ENCODE results near the gene MAGI1. TPM values are rescaled to one million over a fixed set of nuclear protein-coding genes. Genes with fewer than 3 reads are reported as not detected.

MAGI1 gene
- polyA plus RNA-seq, 6 donors from 2014 or later, result 0.08 TPM; not detected in 5

- H3K4me3 Mint-ChIP-seq, result no peak overlapping the region
- ATAC-seq (ENCODE audit: low read depth in 2 of 2) (no peak), DNase-seq (no peak)
- no peak overlapping the region for H3K27ac Mint-ChIP-seq
- H3K4me1 Mint-ChIP-seq, result no peaks in the 10 kb centered on the region
- no peaks in the 10 kb centered on the region for H3K27me3 Mint-ChIP-seq
- peaks cover 0 to 8% (median 3%) of the 10 kb centered on the region in 7 donors for H3K9me3 Mint-ChIP-seq
- H3K36me3 Mint-ChIP-seq, result no peaks in the 10 kb centered on the region
These were observed 188.5 kb downstream of the MAGI1 start for GRCh38 chr3:65850261-65850660.

GRCh38 chr3:65848024-65848423 lies 190.7 kb downstream of the MAGI1 start:
- H3K9me3 Mint-ChIP-seq, result peaks cover 0 to 2% (median 0%) of the 10 kb centered on the region in 7 donors
- H3K36me3 Mint-ChIP-seq, result no peaks in the 10 kb centered on the region
- no peak overlapping the region for H3K27ac Mint-ChIP-seq
- H3K27me3 Mint-ChIP-seq, result no peaks in the 10 kb centered on the region
- DNase-seq (no peak), ATAC-seq (ENCODE audit: low read depth in 2 of 2) (no peak)
- H3K4me3 Mint-ChIP-seq, result no peak overlapping the region
- H3K4me1 Mint-ChIP-seq, result no peaks in the 10 kb centered on the region

GRCh38 chr3:65846936-65847335 lies 191.8 kb downstream of the MAGI1 start:
- Mint-ChIP-seq H3K4me1 (no peaks in the 10 kb centered on the region), H3K9me3 (peaks cover 0 to 2% (median 0%) of the 10 kb centered on the region in 7 donors), H3K27me3 (no peaks in the 10 kb centered on the region), H3K36me3 (no peaks in the 10 kb centered on the region), H3K4me3 (no peak overlapping the region), H3K27ac (no peak overlapping the region)
- DNase-seq (no peak), ATAC-seq (ENCODE audit: low read depth in 2 of 2) (no peak)

GRCh38 chr3:65844370-65844769 lies 194.3 kb downstream of the MAGI1 start:
- Mint-ChIP-seq H3K27ac (no peak overlapping the region), H3K4me1 (no peaks in the 10 kb centered on the region), H3K27me3 (peaks cover 0 to 3% (median 0%) of the 10 kb centered on the region in 3 donors), H3K4me3 (no peak overlapping the region), H3K9me3 (peaks cover 0 to 2% (median 0%) of the 10 kb centered on the region in 7 donors), H3K36me3 (no peaks in the 10 kb centered on the region)
- no peak for ATAC-seq (ENCODE audit: low read depth in 2 of 2)
- no peak for DNase-seq

- Mint-ChIP-seq H3K9me3 (peaks cover 0 to 2% (median 0%) of the 10 kb centered on the region in 7 donors), H3K4me1 (no peaks in the 10 kb centered on the region), H3K27me3 (peaks cover 0 to 3% (median 0%) of the 10 kb centered on the region in 3 donors), H3K36me3 (no peaks in the 10 kb centered on the region), H3K4me3 (no peak overlapping the region), H3K27ac (no peak overlapping the region)
- no peak for DNase-seq
- no peak for ATAC-seq (ENCODE audit: low read depth in 2 of 2)
These were observed 195.0 kb downstream of the MAGI1 start for GRCh38 chr3:65843732-65844131.

GRCh38 chr3:65837604-65838003 lies 201.1 kb downstream of the MAGI1 start:
- Mint-ChIP-seq H3K9me3 (peaks cover 4 to 9% (median 6%) of the 10 kb centered on the region in 7 donors), H3K36me3 (no peaks in the 10 kb centered on the region), H3K4me3 (no peak overlapping the region), H3K27me3 (peaks cover 0 to 3% (median 0%) of the 10 kb centered on the region in 3 donors), H3K4me1 (peaks cover 0 to 4% (median 0%) of the 10 kb centered on the region in 3 donors), H3K27ac (peak overlapping the region in 1 of 6 donors; percentile 45)
- ATAC-seq (ENCODE audit: low read depth in 2 of 2), result no peak
- no peak for DNase-seq

- Mint-ChIP-seq H3K4me1 (peaks cover 0 to 4% (median 0%) of the 10 kb centered on the region in 3 donors), H3K9me3 (peaks cover 4 to 9% (median 6%) of the 10 kb centered on the region in 7 donors), H3K27ac (no peak overlapping the region), H3K36me3 (no peaks in the 10 kb centered on the region), H3K27me3 (peaks cover 0 to 3% (median 0%) of the 10 kb centered on the region in 3 donors), H3K4me3 (no peak overlapping the region)
- DNase-seq (no peak), ATAC-seq (ENCODE audit: low read depth in 2 of 2) (no peak)
These were observed 202.7 kb downstream of the MAGI1 start for GRCh38 chr3:65836047-65836446.

GRCh38 chr3:65833761-65834505 lies 204.8 kb downstream of the MAGI1 start:
- ATAC-seq (ENCODE audit: low read depth in 2 of 2), result no peak
- no peak for DNase-seq
- Mint-ChIP-seq H3K4me1 (peaks cover 0 to 4% (median 0%) of the 10 kb centered on the region in 3 donors), H3K9me3 (peaks cover 4 to 9% (median 6%) of the 10 kb centered on the region in 7 donors), H3K27me3 (no peaks in the 10 kb centered on the region), H3K36me3 (no peaks in the 10 kb centered on the region), H3K4me3 (no peak overlapping the region), H3K27ac (no peak overlapping the region)

- no peaks in the 10 kb centered on the region for H3K27me3 Mint-ChIP-seq
- H3K27ac Mint-ChIP-seq, result no peak overlapping the region
- peaks cover 0 to 4% (median 0%) of the 10 kb centered on the region in 3 donors for H3K4me1 Mint-ChIP-seq
- H3K36me3 Mint-ChIP-seq, result no peaks in the 10 kb centered on the region
- peaks cover under 1 to 9% (median 5%) of the 10 kb centered on the region in 7 donors for H3K9me3 Mint-ChIP-seq
- no peak for ATAC-seq (ENCODE audit: low read depth in 2 of 2)
- no peak for DNase-seq
- no peak overlapping the region for H3K4me3 Mint-ChIP-seq
These were observed 206.8 kb downstream of the MAGI1 start for GRCh38 chr3:65831733-65832425.

GRCh38 chr3:65830948-65831732 lies 207.6 kb downstream of the MAGI1 start:
- Mint-ChIP-seq H3K27me3 (no peaks in the 10 kb centered on the region), H3K9me3 (peaks cover 0 to 7% (median 3%) of the 10 kb centered on the region in 7 donors), H3K4me1 (peaks cover 0 to under 1% (median 0%) of the 10 kb centered on the region in 3 donors), H3K36me3 (no peaks in the 10 kb centered on the region), H3K27ac (no peak overlapping the region), H3K4me3 (no peak overlapping the region)
- DNase-seq (no peak), ATAC-seq (ENCODE audit: low read depth in 2 of 2) (no peak)

- H3K4me1 Mint-ChIP-seq, result no peaks in the 10 kb centered on the region
- no peak for DNase-seq
- no peaks in the 10 kb centered on the region for H3K27me3 Mint-ChIP-seq
- no peak overlapping the region for H3K27ac Mint-ChIP-seq
- ATAC-seq (ENCODE audit: low read depth in 2 of 2), result no peak
- H3K9me3 Mint-ChIP-seq, result peaks cover 0 to 4% (median 0%) of the 10 kb centered on the region in 7 donors
- no peak overlapping the region for H3K4me3 Mint-ChIP-seq
- H3K36me3 Mint-ChIP-seq, result no peaks in the 10 kb centered on the region
These were observed 209.5 kb downstream of the MAGI1 start for GRCh38 chr3:65829228-65829627.

GRCh38 chr3:65828706-65829105 lies 210.0 kb downstream of the MAGI1 start:
- Mint-ChIP-seq H3K27ac (no peak overlapping the region), H3K4me3 (no peak overlapping the region), H3K9me3 (peaks cover 0 to 4% (median 0%) of the 10 kb centered on the region in 7 donors), H3K36me3 (no peaks in the 10 kb centered on the region), H3K4me1 (no peaks in the 10 kb centered on the region), H3K27me3 (no peaks in the 10 kb centered on the region)
- no peak for ATAC-seq (ENCODE audit: low read depth in 2 of 2)
- DNase-seq, result no peak

GRCh38 chr3:65827076-65827475 lies 211.6 kb downstream of the MAGI1 start:
- no peak for DNase-seq
- H3K9me3 Mint-ChIP-seq, result no peaks in the 10 kb centered on the region
- H3K27me3 Mint-ChIP-seq, result no peaks in the 10 kb centered on the region
- H3K4me1 Mint-ChIP-seq, result no peaks in the 10 kb centered on the region
- H3K27ac Mint-ChIP-seq, result no peak overlapping the region
- H3K4me3 Mint-ChIP-seq, result no peak overlapping the region
- no peak for ATAC-seq (ENCODE audit: low read depth in 2 of 2)
- no peaks in the 10 kb centered on the region for H3K36me3 Mint-ChIP-seq
